Stimulated activated CD8-positive, alpha-beta memory T cell treated with anti-CD3 and anti-CD28 coated beads, Interleukin-7, amount 100 ng/mL, for 1 hour (primary cell): Measurements from ENCODE around the gene PLPP3.

Experiments used
- DNase-seq, 2 donors: peaks; one replicate each; pipeline ENCODE4 v3.0.0-alpha.2; 2020; ENCODE audit warnings: low read depth in 2 of 2

Gene PLPP3

GRCh38 chr1:56462209-56462608 is 117.2 kb downstream of the PLPP3 start:
- DNase-seq: no peak

DNA sequence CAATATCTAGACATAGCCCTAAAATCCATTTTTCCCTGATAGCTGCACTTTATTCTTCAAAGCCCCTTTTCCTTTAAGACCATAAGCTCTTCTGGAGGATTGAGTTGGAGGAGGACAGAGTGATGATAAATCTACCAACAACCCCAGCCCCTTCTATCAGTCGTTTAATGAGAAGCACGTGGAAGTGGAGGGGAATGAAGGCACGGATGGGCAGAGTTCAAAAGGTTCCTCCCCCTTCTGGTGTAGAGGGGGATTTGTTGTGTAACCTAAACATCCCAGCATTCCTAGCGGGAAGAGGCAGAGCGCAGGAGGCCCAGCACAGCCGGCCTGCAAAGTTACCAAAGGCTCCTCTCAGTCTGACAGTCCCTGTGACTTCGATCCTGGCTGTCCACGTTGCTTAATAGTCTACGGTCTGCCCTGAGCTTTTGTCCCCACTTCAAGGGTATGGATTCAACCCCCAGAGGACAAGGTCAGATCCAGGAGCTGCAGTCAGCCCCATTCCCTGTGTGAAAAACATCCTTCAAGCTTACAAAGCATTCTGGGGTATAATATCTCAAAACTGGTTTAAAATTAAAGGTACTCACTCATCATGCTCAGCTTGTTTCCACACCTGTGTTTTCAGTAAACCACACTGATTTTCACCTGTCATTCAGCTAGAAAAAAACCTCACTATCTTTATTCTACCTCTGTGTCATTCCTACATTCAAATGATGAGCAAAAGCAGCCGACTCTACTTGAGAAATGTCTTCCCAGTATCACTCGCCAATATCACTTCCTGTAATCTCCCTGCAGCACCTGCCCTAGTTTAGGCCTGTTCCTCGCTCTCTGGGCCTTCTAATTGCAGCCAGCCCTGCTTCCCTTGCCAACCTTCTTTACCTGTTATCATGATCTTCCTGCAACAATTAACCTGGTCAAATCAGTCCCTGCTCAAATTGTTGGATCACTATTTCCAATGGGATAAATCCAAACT is 117.9 kb downstream of the PLPP3 start:
- DNase-seq: no peak

- DNase-seq: no peak
These were observed 120.1 kb downstream of the PLPP3 start for GRCh38 chr1:56459260-56459659.

GRCh38 chr1:56457756-56458375 is 121.5 kb downstream of the PLPP3 start:
- DNase-seq: no peak

DNA sequence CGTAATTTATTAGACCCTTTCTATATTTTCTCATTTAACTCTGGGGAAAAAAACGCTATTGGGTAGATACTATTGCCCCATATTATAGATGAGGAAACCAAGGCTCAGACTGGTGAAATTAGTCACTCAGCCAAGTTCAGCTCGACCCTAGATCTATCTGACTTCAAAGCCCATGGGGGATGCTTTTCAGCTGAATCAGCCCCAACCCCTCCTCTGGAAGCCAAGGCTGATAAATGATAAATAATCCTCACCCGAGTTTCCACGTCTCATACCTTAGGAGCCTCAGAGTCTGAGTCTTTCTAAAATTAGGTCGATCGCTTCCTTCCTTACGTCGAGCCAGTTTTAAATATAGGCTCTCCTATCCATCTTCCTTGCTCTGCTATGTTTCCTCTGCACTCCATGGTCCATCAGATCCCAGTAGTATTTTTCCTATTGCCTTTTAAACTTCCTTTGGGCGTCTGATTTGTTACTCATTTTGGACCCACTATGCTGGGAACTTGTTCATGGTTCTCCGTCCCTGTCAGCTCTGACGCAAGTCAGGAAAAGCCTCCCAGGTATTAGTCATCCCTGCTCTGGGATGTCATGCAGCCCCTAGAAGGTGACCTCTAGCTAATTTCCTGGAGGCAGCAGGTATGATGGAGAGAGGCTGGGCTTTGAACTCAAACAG is 122.8 kb downstream of the PLPP3 start:
- DNase-seq: no peak

DNA sequence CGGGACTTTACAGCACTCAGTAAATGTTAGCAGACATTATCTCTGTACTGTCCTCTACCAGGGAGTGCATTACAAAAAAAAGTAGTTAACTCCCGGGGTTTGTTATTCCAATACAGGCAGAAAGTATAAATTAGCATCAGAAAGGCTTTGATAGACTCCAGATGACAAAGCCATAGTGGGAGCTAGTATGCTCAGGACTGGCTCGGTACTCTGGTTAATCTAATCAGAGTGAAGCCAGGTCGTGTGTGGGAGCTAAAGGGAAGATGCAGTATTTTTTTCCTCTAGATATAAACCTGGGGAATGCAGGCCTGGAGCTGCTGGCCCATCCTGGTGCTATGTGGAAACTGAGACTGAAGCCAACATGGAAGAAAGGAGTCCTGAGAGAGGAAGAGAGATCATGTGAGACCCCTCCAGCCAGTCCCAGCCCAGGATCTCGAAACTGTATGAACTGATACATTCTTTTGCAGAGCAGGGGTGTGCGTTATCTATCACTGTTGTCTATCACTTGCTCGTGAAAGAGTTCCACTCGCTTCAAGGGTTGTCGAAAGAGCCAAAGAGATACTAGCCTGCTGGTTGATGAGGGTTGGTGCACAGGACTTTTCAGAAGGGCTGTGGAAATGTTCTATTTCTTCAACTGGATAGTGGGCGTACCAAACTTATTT is 125.8 kb downstream of the PLPP3 start:
- no peak for DNase-seq

- DNase-seq: no peak
These were observed 126.3 kb downstream of the PLPP3 start for GRCh38 chr1:56453016-56453415.

DNA sequence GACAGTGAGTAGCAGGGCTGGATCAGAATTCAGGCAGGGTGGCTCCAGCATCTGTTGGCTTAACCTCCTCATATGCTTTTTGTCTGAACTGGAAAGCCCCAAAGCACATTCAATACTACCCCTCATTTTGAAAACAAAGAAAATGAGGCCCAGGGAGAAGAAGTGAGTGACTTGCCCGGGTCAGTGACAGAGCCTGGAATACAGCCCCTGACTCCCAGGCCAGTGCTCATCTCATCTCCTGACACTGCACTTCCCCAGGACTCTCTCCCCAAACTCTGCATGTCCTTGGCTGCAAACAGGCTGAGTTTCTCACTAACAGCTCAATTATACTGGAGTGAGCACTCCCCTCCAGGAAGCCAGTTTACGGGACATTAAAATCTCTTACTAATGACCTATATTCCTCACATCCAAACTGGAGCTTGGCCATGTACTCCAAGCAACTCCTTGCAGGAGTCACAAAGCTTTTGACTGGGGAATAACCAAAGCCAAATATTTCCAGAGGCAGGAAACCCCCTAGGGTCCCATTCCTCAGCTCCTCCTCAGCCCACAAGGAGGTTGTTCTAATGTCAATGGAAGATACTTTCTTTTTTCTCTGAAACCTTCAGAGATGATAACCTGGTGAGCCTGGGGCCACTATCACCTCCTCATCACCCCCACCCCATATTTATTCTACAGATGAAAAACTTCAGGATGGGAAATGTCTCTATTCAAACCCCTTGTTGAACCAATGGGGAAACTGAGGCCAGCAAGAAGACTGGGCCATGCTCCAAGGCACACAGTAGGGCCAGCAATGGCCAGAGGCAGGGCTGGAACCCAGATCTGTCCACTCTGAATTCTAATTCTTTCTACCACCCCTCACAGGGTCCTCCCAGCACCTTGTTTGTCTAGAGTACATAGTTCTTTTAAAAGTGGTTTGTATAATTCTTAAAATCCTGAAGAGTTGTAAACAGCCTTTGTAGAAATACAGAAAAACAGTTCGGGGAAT is 127.0 kb downstream of the PLPP3 start:
- DNase-seq: no peak

- no peak for DNase-seq
These were observed 127.9 kb downstream of the PLPP3 start for GRCh38 chr1:56451491-56451890.

GRCh38 chr1:56450004-56450666 is 129.2 kb downstream of the PLPP3 start:
- DNase-seq: no peak

GRCh38 chr1:56448529-56449300 is 130.6 kb downstream of the PLPP3 start:
- no peak for DNase-seq

DNA sequence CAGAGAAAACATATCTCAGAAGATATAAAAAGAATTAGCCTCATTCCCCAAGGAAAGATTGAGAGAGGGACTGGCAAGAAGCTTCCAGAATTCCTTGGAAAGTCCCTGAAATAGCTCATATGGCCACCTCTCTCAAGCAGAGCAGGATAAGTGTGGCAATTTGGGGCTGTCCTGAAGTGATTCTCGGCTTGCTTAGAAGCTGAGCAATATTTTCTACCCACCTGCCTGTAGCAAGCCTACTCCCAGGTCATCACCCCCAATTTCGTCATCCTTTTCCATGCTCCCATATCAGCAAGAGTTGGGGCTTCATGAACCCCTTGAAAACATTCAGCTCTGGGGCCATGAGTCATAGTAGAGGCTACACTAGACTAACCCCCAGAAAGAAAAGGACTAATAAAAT is 131.5 kb downstream of the PLPP3 start:
- no peak for DNase-seq

DNA sequence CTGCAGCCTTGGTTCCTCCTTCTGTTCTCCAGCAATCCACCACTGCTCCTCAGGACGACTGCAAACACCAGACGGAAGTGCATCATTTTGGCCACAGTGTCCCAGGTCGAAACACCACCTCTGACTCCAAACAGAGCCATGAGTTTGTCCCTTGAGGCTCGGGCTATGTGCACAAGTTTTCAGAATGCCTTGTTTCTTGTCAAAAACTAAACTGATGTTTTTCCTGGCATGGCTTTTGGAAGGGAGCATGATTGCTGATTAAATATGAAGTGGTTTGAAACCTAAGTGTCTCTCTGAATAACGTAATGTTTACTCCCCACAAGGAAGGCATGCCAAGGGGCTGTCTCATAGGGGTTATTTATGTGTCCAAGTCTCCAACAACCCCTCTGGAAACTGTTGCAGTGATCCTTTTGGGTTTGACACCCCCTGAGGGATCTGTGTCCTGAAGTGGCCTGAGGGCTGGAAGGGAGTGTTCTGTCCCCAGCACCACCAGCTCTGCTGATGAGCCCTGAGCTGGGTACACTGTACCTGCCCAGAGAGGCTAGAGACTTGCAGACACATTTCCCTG is 132.7 kb downstream of the PLPP3 start:
- DNase-seq: no peak

DNA sequence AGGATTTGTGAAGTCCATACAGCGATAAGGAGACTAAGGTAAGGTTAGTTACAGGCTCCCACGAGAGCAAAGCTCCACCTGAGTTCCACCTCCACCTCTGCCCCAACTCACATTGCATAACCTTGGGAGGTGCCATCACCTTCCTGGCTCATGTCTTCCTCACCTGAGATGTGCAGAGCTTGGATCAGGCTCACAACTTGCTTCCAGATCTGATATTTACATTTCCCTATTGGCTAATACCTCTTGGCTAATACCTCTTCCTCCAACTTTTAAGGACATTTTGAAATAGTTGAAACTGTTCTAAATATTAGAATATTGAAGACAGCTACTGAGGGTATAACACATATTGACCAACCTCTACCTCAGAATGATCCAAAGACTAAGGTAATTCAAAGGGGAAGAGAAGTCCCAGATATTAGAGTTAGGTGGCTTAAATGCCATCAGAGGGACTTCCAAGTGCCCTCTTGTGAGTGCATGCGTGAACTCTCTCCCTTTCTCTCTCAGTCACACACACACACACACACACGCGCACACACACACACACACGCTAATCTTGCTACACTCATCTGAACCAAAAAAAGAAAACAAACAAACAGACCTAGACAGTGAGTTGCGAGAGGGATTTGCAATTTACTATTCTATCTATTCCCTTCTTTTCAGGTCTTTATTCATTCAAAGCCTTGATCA is 134.3 kb downstream of the PLPP3 start:
- DNase-seq: no peak
